GM18502 (cell line): ENCODE measurements around the gene ADAM17.
A peak's percentile ranks its signal among the peaks of the same experiment; 100 is the strongest.
"Not testable (repeated sequence)": the region's sequence is repeated elsewhere in the genome, so short reads cannot be mapped to it uniquely, and the experiment has no call there.

Experiments
- ATAC-seq: cut with Tn5 transposase; IDR thresholded peaks from one replicate; pipeline ENCODE4 v1.9.1; 2021; ENCODE audit warnings: mild to moderate bottlenecking; ENCODE audit not compliant: unreplicated experiment, poor library complexity

The ADAM17 gene

GRCh38 chr2:9555297-9556120, at the start of gene ADAM17:
TSS of gene ADAM17 (minus strand) at chr2:9555830. CDS start at chr2:9555605, 225 bp downstream.
- peak; percentile 85 for ATAC-seq

- no peak for ATAC-seq
These were observed 46.8 kb upstream of the ADAM17 start for GRCh38 chr2:9602412-9602811.

- no peak for ATAC-seq
These were observed 45.8 kb upstream of the ADAM17 start for GRCh38 chr2:9601397-9601796.

GRCh38 chr2:9599430-9599829, 43.8 kb upstream of the ADAM17 start:
- no peak for ATAC-seq

GRCh38 chr2:9596621-9597311, 41.1 kb upstream of the ADAM17 start:
- no peak for ATAC-seq

- no peak for ATAC-seq
These were observed 40.1 kb upstream of the ADAM17 start for GRCh38 chr2:9595746-9596145.

GRCh38 chr2:9595256-9595655, 39.6 kb upstream of the ADAM17 start:
- not testable (repeated sequence) for ATAC-seq

- no peak for ATAC-seq
These were observed 38.9 kb upstream of the ADAM17 start for GRCh38 chr2:9594366-9595054.

GRCh38 chr2:9593925-9594324, 38.3 kb upstream of the ADAM17 start:
- ATAC-seq, result no peak

GRCh38 chr2:9592699-9593098, 37.1 kb upstream of the ADAM17 start:
- no peak for ATAC-seq

- ATAC-seq, result no peak
These were observed 35.0 kb upstream of the ADAM17 start for GRCh38 chr2:9590641-9591040.

GRCh38 chr2:9586465-9586864, 30.8 kb upstream of the ADAM17 start:
- ATAC-seq, result no peak

GRCh38 chr2:9585486-9585885, 29.9 kb upstream of the ADAM17 start:
- ATAC-seq, result no peak

GRCh38 chr2:9584902-9585301, 29.3 kb upstream of the ADAM17 start:
- ATAC-seq, result not testable (repeated sequence)

- no peak for ATAC-seq
These were observed 27.0 kb upstream of the ADAM17 start for GRCh38 chr2:9582624-9583023.

GRCh38 chr2:9578467-9579235, 23.0 kb upstream of the ADAM17 start:
- ATAC-seq, result no peak

GRCh38 chr2:9574331-9574730, 18.7 kb upstream of the ADAM17 start:
- no peak for ATAC-seq

- no peak for ATAC-seq
These were observed 18.2 kb upstream of the ADAM17 start for GRCh38 chr2:9573840-9574239.

GRCh38 chr2:9573013-9573720, 17.5 kb upstream of the ADAM17 start:
- ATAC-seq, result no peak
